ENCODE results near the gene KAT5.
"Not testable (repeated sequence)": the region's sequence is repeated elsewhere in the genome, so short reads cannot be mapped to it uniquely, and the experiment has no call there.

Gene KAT5

DNA sequence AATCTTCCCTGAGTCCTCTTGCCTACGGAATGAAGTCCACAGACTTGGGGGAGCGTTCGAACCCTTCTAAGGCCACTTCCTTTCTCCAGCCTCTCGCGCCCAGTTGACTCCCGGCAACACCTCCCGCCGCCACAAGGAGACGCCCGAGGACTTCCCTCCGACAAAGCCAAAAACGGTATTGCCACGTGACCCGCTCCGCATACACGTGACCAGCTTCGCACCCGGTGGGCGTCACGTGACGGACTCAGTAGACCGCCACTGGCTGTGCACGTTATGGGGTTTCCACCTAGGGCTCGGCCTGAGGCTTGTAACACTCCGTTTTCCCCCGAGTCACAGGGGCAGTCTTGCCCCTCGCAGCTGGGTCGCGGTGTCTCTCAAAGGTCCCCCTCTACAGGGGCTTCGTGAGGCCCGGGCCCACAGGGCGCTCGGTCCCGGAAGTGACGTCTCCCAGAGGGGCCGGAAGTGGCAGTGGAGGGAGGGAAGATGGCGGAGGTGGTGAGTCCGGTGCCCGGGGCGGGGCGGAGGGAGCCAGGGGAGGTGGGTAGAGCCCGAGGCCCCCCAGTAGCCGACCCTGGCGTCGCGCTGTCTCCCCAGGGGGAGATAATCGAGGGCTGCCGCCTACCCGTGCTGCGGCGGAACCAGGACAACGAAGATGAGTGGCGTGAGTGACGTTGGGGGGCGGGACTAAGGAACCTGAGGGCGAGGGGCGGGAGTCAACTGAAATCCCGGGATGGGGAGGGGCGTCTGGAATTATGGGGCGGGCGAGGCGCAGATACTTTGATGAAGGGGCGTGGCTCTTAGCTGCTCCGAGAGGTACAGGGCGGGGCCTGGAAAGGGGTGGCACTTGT, at the start of gene KAT5:
KAT5 (plus strand) TSS at position 468 of the 848 bp plus-strand sequence; CDS start at position 484, 16 bp downstream.
- peak; percentile 95 for DNase-seq (ENCODE audit: low read depth)

DNA sequence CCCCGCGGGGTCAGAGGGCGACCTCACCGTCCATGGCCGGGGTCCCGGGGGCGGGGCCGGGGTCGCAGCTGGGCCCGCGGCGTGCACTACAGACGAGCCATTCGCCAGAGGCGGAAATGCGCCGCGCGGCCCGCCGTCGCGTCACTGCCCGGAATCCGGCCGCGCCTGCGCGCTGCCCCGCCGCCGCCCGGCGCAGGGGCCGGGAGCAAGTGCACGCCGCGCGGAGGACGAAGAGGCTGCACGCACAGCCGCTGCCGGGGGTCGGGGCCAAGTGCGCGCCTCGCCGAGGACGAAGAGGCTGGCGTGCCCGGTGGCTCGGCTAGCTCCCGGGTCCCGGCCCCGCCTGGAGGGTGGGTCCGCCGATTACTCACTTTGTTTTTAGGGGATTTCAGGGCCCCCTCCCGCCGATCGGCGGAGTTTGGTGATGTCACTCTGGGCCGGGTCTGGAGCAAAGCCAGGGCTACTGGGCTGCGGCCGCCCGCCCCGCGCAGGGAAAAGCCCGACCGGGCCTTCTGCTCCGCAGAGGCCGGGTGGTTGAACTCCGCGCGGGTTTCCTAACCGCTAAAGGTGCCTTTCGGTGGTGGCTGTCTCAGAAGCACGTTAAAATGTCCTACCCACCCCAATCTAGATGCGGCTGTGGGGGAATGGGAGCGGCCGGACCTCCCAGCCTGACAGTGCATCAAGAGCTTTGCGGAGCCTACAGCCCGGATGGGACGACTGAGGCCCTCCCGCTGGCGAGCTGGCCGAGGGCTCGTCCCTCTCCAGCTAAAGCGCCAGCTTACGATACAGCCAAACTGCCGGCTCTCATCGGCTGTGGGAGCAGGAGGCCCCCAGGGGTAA, 49.0 kb upstream of the KAT5 start, which contains the start of gene RELA:
RELA (minus strand) TSS at position 118 of the 840 bp plus-strand sequence; CDS start at position 34, 84 bp downstream.
- DNase-seq (ENCODE audit: low read depth): peak; percentile 85

DNA sequence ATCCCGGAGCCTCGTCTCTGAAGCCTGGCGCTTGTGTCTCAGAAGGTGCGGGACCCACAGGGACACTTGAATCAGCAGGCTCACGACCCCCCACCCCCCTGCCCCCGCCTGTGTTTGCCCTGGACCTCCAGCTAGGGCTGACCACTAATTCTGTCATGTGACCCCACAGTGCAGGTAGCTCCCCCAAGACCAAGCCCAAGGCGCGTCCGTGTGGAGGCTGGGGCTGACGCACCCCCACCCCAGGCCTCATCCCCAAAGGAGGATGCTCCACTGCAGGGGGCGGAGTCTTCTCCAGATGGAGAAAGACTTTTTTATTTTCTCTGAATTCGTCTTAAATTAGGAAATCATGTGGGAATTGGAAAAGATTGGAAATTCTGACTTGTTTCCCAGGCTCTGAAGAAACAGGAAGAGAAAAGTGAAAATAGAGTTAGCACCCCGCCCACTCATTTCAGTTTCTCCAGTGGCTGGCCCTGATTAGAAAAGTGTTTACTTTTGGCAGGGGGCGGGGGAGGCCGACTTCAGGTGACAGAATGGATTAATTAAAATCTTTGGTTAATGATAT, 48.3 kb upstream of the KAT5 start:
- no peak for DNase-seq (ENCODE audit: low read depth)

DNA sequence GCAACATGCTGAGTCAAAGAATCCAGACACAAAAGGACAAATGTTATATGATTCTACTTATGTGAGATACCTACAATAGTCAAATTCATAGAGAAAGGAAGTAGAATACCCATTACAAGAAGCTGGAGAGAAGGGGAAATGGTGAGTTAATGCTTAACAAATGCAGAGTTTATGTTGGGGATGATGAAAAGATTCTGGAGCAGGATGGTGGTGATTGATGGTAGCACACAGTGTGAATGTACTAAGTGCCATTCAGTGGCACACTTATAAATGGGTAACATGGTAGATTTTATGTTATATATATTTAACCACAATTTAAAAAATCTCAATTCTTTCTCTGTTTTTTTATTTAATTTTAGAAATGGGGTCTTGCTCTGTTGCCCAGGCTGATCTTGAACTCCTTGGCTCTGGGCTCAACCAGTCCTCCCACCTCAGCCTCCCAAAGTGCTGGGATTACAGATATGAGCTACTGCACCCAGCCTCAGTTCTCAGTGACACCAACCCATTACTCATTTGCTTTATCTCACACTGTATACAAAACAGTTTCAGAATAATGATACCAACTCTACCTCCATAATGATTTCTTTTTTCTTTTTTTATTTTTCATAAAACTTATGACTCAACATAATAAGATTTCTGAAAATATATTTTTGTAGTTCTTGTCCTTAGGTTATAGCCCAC, 39.7 kb upstream of the KAT5 start:
- DNase-seq (ENCODE audit: low read depth): no peak

DNA sequence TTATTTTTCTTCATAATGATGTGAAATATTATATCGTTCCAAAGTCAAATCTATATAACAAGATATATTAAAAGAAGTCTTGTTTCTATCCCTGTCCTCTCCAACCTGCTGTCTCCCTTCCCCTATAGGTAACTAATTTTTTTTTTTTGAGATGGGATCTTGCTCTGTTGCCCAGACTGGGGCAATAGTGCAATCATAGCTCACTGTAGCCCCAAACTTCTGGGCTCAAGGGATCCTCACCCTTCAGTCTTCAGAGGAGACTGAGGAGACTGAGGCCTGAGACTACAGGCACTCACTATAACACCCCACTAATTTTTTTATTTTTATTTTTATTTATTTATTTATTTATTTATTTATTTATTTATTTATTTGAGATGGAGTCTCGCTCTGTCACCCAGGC, 39.1 kb upstream of the KAT5 start:
- no peak for DNase-seq (ENCODE audit: low read depth)

DNA sequence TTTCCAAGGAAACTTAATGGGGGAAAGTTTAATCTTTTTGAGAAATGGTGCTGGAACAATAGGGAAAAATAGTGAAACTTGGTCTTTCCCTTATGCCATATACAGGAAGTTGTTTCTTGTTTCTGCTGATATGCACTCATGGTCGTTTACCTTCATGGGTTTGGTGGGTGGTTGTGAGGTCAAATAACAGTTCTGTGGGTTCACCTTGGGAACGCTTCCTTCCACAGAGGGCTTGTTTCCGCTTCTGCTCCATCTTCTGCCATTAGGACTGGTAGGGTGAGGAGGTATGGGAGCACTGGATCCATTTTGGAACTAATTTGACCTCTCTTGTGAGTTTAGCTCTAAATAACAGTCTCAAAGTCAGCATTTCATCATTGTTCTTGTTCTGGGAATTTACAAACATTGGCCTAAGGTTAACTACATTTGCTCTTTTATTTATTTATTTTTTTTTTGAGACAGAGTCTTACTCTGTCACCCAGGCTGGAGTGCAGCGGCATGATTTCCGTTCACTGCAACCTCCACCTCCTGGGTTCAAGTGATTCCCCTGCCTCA, 31.8 kb upstream of the KAT5 start:
- DNase-seq (ENCODE audit: low read depth): no peak

DNA sequence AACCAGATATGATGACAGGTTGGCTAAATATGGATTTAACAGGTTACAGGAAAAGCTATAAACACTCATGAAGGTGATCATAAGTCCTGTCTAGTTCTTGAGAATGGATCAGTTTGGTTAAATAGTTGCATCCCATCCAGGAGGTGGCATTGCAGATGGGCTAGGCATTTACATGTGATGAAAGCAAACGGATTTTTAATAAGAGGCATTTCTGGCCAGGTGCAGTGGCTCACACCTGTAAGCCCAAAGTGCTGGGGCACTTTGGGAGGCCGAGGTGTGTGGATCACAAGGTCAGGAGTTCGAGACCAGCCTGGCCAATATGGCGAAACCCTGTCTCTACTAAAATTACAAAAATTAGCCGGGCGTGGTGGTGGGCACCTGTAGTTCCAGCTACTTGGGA, 28.6 kb upstream of the KAT5 start:
- not testable (repeated sequence) for DNase-seq (ENCODE audit: low read depth)

DNA sequence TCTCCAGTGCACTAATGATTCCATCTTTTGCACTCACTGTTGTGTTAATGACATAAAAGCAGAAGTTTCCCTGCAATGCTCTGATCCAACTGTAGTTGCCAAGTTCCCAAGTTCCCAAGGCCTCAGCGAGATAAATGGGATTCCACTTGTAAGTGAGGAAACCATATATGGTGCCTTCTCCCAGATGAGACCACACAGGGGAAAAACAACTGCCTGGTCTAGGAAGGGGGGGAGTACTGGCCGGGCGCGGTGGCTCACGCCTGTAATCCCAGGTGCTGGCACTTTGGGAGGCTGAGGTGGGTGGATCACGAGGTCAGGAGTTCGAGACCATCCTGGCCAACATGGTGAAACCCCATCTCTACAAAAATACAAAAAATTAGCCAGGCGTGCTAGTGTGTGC, 26.1 kb upstream of the KAT5 start:
- DNase-seq (ENCODE audit: low read depth): no peak

DNA sequence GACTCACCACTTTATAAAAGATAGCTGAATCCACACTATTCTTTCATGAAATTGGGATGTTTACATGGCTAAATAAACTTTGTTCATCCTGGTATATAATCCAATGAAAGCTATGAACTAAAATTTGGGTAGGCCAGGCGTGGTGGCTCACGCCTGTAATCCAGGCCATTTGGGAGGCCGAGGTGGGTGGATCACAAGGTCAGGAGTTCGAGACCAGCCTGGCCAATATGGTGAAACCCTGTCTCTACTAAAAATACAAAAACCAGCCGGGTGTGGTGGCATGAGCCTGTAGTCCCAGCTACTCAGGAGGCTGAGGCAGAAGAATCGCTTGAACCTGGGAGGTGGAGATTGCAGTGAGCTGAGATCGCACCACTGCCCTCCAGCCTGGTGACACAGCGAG, 20.2 kb upstream of the KAT5 start:
- not testable (repeated sequence) for DNase-seq (ENCODE audit: low read depth)

DNA sequence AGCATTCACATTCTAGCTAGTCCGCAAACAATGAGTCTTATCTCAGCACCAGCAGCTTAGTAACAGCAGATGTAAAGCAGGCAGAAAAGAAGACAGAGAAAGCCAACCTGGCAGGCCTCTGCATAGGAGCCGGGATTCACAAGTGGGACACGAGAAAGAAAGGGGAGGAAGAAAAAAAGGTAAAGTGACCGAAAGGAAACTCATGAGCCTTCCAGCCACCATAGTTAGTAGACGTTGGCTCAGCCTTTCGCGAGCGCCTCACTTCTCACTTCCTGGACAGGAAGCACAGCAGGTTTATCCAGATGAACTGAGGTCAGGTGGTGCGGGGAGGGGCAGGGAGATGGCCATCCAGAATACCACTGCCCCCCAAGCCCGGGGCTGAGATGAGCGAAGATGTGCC, 19.7 kb upstream of the KAT5 start:
- DNase-seq (ENCODE audit: low read depth): no peak

DNA sequence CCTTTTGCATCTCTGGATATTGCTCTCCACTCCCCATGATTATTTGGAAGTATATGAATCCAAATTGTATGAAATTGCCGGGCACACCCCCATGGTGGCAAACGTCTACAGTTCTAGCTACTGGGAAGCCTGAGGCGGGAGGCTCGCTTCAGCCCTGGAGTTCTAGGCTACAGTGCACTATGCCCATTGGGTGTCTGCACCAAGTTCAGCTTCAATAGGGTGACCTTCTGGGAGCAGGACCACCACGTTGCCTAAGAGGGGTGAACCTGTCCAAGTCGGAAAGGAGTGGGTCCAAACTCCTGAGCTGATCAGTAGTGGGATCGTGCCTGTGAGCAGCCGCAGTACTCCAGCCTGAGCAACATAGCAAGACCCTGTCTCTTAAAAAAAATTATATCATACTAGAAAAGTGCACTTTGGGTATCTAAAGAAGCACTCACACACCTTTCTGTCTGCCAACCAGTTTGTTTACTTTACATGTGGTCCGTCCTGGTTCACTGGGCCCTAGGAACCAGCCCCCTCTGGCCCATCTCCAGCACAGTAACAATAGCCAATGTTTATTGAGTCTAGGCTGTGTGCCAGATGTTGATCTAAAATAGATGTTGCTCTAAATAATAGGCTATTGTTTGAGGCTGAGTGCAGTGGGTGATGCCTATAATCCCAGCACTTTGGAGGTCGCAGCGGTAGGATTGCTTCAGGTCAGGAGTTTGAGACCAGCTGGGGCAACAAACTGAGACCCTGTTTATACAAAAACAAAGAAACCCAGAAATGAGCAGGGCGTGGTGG, 16.4 kb upstream of the KAT5 start:
- no peak for DNase-seq (ENCODE audit: low read depth)

DNA sequence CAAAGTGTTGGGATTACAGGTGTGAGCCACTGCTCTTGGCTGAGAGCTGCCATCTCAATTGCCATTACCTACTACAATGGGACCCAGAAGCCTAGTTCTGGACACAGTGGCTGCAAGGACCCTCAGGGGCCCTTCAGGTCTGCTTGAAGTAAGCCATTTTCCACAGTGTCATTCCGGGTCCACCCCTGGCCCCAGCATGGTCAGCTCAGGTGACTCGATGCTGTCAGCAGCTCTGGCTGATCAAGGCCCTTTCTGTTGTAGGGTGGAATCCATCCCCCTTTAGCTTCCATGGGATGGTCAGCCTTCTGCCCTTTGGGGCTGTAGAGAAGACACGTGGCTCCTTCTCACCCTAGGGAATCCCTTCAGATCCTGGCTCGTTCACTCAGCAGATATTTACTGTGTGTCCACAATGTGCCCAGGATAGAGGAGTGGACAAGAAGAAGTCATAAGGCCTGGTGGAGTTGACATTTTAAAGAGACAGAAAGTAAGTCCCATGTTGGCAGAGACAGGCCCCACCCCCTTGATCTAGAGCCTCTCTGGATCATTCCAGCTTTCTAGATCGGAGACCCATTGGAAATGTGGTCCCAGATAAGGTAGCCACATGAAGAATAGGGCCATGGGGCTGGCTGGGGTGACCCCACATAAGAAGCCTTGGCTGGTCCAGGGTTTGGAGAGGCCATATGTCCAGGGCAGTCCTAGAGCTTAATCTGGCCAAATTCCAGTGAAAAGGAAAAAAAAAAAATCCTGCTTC, 15.1 kb upstream of the KAT5 start:
- DNase-seq (ENCODE audit: low read depth): no peak

DNA sequence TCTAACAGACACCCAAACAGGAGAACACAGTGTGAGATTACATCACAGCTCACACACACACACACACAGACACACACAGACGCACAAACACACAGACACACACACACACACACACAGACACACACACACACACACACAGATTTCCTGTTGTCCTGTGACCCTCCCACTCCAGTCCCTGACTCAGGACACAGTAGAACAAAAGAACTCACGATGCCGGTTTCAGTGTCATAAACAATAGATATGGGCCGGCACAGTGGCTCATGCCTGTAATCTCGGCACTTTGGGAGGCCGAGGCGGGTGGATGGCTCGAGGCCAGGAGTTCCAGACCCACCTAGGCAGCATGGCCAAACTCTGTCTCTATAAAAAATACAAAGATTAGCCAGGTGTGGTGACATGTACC, 13.8 kb upstream of the KAT5 start:
- DNase-seq (ENCODE audit: low read depth): no peak

DNA sequence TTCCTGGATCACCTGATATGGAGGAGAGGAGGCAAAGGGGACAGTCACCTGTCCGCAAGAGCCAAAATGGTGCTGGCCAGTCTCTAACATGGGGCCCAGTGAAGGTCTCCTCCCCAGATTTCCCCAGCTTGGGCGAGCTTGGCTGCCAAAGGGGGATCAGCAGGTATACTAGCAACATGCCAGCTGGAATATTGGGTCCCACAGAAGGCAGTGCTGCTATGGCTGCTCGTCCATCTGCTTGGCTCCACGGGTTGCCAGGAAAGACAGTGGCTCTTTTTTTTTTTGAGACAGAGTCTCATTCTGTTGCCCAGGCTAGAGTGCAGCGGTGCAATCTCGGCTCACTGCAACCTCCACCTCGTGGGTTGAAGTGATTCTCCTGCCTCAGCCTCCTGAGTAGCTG, 12.7 kb upstream of the KAT5 start:
- no peak for DNase-seq (ENCODE audit: low read depth)

DNA sequence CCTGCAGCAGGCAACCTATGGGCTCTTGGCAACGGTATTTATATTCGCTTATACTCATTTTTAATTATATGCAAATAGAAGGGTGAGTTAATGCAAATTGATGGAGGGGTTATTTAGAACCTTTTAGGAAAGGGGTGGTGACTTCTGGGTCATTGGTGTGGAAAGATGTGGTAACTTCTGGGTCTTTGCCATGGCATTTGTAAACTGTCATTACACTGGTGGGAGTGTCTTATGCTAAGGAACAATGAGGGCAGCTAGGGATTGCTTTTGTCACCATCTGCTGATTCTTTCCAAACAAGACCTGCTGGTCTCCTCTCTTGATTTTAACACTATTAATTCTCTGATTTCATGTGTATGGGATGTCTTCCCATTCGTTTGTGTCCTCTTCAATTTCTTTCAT, 11.7 kb upstream of the KAT5 start:
- no peak for DNase-seq (ENCODE audit: low read depth)

DNA sequence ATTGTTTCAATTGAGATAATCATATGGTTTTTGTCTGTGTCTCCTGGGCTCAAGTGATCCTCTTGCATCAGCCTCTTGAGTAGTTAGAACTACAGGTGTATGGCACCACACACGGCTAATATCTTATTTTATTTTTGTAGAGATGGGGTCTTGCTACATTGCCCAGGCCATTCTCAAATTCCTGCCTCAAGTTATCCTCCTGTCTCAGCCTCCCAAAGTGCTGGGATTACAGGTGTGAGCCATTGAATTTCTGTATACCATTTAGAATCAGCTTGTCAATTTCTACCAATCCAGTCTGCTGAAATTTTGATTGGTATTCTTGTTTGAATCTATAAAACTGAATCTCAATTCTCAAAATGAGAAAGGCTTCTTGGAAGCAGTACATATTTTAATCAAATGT, 10.4 kb upstream of the KAT5 start:
- no peak for DNase-seq (ENCODE audit: low read depth)

DNA sequence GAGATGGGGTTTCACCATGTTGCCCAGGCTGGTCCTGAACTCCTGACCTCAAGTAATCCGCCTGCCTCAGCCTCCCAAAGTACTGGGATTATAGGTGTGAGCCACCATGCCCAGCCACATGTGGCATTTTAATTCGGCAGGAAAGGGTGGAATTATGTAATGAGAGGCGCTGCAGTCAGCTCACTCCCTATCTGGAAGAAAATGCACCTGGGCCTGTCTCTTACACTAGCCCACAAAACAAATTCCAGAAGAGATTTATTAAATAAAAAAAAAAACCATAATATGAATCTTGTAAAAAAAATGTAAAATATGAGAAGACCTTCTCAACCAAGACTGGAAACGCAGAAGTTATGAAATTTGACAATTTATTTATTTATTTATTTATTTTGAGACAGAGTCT, 8.2 kb upstream of the KAT5 start:
- no peak for DNase-seq (ENCODE audit: low read depth)

DNA sequence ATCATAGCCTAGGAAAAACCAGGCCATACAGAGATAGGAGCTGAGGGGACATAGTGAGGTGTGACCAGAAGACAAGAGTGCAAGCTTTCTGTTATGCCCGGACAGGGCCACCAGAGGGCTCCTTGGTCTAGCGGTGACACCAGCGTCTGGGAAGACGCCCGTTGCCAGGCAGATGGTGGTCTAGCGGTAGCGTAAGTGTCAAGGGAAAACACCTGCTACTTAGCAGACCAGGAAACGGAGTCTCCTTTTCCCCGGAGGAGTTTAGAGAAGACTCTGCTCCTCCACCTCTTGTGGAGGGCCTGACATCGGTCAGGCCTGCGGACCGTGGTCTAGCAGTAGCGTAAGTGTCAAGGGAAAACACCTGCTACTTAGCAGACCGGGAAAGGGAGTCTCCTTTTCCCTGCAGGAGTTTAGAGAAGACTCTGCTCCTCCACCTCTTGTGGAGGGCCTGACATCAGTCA, 5.7 kb upstream of the KAT5 start:
- peak; percentile 54 for DNase-seq (ENCODE audit: low read depth)

DNA sequence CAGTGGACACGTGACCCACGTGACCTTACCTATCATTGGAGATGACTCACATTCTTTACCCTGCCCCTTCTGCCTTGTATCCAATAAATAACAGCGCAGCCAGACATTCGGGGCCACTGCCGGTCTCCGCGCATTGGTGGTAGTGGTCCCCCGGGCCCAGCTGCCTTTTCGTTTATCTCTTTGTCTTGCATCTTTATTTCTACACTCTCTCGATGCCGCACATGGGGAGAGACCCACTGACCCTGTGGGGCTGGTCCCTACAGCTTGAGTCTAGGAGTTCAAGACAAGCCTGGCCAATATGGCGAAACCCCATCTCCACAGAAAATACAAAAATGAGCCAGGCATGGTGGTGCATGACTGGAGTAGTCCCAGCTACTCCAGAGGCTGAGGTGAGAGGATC, 5.0 kb upstream of the KAT5 start:
- not testable (repeated sequence) for DNase-seq (ENCODE audit: low read depth)

DNA sequence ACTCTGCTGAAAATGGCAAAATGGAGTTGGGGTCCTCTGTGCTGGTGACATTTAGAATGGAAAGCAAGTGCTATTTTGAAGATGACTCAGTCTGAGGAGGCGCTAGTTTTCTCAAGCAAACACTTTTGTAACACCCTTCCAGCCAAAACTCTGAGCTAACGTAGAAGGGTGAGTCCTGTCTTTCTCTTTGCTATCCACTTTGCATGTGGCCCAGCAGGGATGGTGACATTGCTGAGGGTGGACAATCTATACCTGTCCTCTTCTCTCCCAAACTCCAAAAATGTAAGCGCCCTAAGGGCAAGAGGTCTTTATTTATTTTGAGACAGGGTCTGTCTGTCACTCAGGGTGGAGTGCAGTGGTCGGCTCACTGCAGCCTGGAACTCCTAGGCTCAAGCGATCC, 3.6 kb upstream of the KAT5 start:
- DNase-seq (ENCODE audit: low read depth): no peak
